HG03558 (cell line): ENCODE results near the gene ATAD2B.
"Not testable (repeated sequence)": the region's sequence is repeated elsewhere in the genome, so short reads cannot be mapped to it uniquely, and the experiment has no call there.

Experiments used
- ATAC-seq: cut with Tn5 transposase; IDR thresholded peaks from one replicate; pipeline ENCODE4 v1.9.1; 2021; ENCODE audit warnings: moderate number of reproducible peaks; ENCODE audit not compliant: unreplicated experiment; ENCODE audit errors: extremely low read depth

Gene ATAD2B

DNA sequence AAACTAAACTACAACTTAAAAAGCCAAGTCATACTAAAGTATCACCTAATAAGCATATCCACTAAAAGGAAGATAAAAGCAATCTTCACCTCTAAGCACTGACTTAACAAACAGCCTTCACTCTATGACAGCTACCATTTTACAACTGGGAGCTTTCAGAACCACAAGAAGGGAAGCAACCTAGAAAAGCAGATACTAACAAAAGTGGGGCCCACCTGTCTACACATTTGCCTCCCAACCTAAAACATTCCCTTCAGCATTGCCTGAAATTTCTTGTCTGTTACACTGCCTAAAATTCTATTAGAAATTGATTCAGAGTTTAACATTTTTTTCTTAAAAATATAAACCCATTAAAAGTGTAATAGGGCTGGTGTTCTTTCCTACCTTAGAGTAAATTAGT lies 172.0 kb downstream of the ATAD2B start:
- no peak for ATAC-seq

DNA sequence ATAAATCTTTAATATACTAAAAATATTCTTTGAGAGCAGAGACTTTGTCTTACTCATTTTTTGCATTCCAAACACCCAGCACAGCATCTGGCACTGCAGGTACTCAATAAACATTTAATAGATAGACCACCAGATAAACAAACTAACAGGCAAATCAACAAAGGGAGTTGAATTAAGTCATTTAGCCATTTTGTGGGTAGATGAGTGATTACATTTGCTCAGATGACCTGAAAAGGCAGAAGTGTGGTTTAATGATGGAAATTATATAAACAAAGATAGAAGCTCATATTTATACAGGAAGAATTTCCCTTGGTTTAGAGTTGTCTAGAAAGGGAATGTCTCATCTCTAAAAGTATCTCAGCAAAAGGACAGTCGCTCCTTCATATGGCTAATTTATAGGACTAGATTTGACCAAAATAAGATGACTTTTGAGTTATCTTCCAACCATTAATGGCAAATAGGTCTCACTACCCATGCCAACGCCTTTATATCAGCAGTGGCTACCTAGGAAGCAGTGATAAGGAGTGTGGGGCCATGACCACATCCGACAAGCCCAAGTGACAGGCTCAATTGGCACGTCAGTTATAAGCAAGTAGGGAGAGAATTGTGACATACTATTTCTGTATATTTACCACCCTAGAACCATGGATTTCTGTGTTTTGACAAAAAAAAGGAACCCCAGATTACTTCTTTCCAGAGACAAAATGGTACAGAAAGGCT lies 173.5 kb downstream of the ATAD2B start:
- ATAC-seq, result no peak

DNA sequence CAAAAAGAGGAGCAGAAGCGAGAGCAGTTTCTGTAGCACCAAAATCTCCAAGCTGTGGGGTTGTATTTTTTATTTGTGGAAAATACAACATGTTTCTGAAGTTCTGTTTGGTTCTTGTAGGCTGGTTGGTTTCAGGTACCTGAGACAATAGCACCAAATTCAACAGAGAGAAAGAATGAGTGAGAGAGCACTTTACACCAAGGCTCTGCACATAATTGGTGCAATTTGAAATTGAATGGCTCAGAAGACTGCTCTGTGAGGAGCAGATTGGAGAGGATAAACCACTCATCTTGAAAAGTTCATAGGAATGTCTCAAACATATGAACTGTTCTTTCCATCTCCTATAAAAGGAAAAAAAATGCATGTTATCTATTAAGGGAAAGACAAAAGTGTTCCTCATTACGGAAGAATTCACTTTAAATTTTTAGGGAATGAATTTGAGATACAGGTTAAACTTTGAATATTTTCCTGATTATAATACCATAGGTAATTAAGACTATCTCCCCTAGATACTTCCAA lies 175.1 kb downstream of the ATAD2B start:
- no peak for ATAC-seq

DNA sequence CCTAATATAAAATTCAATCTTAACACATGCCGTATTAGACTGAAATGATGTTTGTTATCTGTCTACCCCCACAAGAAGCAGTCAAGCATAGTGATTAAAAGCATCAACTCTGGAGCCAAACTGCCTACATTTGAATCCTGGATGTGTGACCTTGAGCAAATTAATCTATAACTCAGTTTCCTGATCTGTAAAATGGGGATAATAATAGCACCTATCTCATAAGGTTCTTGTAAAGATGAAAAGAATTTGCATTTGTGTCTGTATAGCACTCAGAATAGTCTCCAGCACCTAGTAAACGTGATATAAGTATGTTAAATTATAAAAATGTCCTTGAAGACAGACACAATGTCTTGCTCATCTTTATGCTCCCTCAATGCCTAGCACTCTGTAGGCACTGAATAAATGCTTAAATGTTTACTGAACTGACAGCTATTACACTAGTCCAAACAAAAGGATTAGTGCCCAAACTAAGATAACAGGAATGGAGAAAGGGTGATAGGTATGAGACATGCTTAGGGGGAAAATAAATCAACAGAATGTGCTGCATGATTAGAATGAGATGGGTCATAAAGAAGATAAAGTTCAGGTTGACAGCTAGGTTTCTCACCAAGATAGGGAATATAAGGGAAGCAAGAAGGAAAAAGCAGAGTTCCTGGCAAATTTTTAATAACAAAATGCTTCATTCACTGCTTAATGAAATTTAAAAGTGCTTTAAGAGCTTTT lies 180.6 kb downstream of the ATAD2B start:
- ATAC-seq, result no peak

DNA sequence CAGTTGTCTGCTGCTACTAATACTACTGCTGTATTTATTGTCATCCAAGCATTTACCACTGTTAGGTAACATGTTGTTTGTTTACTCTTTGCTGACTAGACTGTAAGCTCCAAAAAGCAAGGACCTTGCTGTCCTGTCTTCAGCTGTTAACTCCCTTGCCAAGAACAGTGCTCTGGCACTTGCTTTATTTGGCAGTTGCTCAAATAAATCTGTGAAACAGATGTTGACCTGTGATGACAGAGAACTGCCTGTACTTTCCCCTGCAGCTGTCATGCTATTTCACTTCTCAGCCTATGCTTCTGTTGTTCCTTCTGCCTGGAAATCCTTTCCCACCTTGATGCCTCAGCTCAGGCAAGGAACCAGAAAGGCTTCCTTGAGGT lies 181.2 kb downstream of the ATAD2B start:
- ATAC-seq, result no peak

DNA sequence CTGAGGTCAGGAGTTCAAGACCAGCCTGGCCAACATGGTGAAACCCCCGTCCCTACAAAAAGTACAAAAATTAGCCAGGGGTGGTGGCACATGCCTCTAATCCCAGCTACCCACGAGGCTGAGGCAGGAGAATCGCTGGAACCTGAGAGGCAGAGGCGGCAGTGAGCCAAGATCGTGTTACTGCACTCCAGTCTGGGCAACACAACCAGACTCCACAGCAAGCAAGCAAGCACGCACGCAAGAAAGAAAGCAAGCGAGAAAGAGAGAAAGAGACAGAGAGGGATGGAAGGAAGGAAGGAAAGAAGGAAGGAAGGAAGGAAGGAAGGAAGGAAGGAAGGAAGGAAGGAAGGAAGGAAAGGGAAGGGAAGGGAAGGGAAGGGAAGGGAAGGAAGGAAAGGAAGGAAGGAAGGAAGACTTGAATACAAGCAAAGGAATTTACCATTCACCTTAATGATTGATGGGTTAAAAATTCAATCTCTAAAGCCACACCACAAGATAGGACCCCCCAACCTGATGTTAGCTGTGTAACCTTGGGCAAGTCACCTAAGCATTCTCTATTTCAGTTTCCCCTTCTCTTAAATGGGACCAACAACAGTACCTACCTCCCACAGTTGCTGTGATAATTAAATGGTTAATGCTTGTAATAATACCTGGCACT lies 181.7 kb downstream of the ATAD2B start:
- no peak for ATAC-seq

DNA sequence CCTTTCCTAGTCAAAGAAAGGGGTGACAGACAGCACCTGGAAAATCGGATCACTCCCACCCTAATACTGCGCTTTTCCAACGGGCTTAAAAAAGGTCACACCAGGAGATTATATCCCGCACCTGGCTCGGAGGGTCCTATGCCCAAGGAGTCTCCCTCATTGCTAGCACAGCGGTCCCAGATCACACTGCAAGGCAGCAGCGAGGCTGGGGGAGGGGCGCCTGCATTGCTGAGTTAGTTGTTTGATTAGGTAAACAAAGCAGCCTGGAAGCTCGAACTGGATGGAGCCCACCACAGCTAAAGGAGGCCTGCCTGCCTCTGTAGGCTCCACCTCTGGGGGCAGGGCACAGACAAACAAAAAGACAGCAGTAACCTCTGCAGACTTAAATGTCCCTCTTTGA lies 190.1 kb downstream of the ATAD2B start:
- ATAC-seq, result not testable (repeated sequence)

DNA sequence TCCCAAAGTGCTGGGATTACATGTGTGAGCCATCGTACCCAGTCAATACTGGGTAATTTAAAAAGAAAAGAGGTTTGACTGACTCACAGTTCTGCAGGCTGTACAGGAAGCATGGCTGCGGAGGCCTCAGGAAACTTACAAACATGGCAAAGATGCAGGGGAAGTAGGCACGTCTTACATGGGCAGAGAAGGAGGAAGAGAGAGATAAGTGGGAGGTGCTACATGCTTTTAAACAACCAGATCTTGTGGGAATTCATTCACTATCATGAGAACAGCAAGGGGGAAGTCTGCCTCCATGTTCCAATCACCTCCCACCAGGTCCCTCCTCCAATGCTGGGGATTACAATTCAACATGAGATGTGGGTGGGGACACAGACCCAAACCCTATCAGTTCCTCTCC lies 192.5 kb downstream of the ATAD2B start:
- no peak for ATAC-seq

DNA sequence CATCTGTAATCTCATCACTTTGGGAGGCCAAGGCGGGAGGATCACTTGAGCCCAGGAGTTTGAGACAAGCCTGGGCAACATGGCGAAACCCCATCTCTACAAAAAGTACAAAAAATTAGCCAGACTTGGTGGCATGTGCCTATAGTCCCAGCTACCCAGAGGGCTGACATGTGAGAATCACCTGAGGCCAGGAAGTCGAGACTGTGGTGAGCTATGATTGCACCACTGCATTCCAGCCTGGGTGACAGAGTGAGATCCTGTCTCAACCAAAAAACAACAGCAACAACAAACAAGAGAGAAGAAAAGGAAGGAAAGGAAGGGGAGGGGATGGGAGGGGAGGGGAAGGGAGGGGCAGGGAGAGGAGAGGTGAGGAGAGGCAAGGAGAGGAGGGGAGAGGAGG lies 203.9 kb downstream of the ATAD2B start:
- not testable (repeated sequence) for ATAC-seq

DNA sequence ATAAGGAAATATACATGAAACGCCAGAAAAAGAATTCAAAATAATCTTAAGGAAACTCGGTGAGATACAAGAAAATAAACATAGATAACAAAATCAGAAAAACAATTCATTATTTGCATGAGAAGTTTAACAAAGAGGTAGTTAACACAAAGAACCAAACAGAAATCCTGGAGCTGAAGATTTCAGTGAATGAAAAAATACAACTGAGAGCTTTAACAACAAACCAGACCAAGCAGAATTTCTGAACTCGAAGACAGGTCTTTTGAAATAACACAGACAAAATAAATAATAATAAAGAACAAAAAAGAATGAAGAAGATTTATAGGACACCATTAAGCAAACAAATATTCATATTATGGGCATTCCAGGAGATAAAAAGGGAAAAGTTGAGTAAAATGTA lies 204.7 kb downstream of the ATAD2B start:
- no peak for ATAC-seq

DNA sequence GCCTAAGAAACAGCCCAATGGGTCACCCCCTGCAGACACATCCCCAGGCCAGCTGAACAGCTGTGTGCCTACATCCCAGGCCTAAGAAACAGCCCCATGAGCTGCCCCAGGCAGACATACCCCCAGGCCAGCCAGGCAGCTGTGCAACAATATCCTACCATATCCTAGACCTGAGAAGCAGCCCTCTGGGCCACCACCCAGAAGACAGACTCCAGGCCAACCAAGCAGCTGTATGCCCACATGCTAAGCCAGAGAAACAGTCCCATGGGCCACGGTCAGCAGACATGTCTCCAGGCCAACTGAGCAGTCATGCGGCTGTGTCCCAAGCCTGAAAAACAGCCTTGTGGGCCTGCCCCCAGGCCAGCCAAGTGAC lies 205.5 kb downstream of the ATAD2B start:
- ATAC-seq, result no peak

DNA sequence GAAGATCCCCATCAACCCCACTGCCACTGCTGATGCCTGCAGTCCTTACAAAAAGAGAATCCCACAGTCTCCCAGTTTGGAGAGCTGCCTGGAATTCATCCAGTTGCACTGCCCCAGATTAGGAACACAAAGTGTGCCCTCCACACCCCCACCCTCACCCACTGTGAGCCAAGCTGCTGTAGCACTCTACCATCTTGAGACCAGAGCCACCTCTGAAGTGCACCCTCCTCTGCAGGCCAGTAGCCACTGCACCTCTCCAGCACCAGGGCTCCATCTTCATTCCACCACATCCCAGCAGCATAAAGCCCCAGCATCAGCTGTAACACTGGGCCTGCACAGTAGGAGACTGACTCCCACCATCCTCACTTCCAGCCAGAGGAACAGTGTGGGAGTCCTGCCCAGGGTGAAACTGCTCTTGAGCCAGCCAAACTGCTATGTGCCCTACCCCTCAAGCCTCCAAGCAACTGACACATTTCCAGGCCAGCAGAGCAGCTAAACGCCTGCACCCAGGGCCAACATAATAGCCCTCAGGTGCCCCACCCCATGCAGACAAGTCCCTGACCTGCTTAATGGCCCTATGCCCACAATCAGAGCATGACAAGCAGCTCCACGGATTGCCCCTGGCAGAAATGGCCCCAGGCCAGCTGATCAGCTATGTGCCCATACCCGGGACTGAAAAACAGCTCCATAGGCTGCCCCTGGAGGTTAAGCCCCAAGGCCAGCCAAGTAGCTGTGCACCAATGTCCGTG lies 206.0 kb downstream of the ATAD2B start:
- no peak for ATAC-seq

DNA sequence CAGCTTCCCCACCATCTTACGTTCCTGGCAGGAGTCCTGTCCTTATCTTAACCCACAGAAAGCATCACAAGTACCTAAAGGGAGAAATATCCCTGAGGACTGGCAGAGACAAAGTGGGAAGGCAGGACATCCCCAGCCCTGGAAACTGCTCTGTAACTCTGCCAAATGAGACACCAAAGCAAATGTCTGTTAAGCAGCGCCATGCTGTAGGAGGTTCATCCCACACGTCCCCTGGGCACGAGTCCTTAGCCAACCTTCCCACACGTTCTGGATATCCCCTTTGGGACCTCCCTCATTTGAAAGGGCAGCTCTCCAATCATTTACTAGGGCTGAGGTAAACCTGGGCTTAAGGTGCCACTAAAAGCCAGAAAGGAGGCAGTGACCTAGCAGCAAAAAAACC lies 207.2 kb downstream of the ATAD2B start:
- ATAC-seq, result no peak

DNA sequence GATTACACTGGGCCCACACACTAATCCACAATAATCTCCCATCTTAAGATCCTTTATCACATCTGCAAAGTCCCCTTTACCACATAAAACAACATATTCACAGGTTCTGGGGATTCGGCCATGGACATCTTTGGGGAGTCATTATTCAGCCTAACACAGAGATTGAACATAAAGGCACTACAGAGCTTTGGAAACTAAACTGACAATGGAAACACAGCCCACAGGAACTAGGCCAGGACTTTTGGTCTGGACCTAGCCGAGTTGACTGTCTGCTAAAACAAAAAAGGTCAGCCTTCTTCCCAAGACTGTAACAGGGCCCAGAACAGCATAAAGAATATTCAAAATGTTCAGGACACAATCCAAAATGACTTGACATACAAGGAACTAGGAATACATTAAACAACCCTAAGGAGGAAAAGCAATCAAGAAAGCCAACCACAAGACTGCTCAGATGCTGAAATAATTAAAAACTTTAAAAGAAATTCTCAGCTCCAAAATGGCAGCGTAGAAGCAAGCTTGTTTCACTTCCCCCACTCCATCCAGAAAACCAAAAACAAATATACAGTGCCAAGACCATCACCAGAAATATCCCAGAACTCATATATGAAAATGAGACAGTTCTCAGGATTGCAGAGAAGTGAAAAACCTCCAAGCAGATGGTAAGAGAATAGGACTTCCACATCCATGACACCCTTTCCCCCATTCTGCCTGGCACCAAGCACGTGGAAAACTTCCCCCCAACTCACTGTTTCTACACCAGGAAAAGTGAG lies 207.8 kb downstream of the ATAD2B start:
- no peak for ATAC-seq

DNA sequence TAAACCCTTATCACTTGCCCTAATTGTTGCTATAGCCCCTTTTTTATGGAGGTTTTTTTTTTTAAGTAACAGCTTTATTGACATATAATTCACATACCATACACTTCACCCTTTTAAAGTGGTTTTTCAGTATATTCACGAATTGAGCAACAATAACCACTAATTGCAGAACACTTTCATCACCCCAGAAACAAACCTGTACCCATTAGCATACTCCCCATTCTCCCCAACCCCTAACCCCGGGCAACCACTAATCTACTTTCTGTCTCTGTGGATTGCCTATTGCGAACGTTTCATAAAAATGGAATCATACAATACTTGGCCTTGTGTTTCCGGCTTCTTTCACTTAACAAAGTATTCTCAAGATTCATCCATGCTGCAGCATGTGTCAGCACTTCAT lies 213.6 kb downstream of the ATAD2B start:
- ATAC-seq, result no peak

DNA sequence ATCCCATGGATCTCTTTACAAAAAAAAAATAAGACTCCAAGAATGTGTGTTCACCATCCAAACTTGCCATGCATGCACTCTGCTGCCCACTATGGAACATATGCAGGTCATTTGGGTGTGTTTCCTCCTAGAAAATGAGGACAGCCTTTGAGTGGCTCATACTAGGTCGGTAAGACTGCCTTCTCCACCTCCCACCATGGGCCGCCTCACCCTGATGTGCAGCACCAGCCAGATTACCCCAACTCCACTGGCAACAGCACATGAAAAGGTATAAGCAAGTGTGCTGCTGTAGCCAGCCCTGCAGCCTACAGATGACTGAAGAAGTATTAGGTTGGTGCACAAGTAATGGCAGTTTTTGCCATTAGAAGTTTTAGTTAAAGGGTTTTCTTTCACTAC lies 214.2 kb downstream of the ATAD2B start:
- no peak for ATAC-seq

DNA sequence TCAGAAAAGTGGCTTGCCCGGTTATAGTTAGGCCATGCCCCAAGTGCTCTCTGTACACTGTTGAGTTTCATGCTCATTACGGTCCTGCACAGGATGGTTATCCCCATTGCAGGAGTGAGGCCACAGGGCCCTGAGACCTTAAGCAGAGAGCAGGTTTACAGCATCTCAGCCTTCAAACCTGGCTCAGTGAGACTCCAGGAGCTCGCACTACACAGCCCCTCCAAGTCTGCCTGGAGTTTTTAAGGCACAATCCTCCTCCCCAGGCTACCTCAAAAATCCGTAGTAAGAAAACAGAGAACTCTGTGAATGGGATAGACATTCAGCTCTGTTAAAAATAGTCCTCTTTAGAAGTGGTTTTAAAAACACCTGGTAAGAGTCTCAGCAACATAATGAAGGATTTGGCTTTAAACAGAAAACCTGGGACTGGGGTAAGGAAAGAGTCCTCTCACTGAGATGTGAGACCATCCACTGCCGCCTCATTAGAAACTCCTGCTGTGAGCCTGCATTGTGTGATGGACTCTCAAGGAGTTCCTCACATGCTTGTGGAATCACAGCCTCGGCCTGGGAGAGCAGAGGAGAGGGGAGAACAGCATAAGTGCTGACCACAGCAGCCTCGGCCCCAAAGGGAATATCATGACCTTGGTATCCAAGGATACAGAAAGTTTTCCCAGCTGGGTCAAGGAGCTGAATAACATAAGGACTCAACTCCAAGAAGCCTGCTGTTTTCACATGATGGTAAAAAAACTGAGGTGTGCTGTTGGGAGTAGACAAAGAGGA lies 214.8 kb downstream of the ATAD2B start:
- ATAC-seq, result no peak

DNA sequence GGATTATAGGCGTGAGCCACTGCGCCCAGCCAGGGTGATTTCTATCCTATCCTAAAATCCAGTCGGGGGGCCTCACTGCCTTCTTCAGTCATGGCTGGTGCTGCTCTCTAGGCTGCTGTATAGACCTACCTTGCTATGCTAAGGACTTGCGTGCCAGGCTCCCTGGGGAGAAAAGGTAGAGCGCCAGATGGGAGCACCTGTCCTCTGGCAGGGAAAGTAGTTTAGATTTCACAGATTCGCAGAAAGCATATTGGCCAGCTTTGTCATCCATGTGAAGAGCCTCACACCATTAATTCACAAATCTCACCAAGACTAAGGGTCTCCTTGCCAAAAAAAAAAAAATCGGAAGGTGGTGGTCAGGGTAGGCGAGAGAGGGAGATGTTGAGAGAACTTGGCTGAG lies 217.6 kb downstream of the ATAD2B start:
- ATAC-seq, result no peak

DNA sequence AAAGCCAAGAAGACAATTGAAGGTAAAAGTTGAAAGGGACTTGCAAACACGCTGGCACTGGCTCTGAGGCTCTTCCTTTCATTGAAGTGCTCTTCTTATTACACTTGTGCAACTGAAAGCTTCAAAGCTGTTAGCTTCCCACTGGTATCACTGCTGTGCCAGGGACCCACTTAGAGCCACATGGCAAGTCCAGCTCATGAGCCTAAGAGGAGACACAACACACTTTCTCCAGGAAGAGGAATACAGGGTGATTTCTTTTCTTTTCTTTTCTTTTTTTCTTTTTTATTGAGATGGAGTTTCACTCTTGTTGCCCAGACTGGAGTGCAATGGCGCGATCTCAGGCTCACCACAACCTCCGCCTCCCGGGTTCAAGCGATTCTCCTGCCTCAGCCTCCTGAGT lies 218.2 kb downstream of the ATAD2B start:
- no peak for ATAC-seq
